Neural crest cell (in vitro differentiated cells): ENCODE measurements around the gene DUSP16. TPM values are rescaled to one million over a fixed set of nuclear protein-coding genes. Genes with fewer than 3 reads are reported as not detected.

Experiments used
- DNase-seq: peaks from one replicate; pipeline ENCODE4 v3.0.0; 2021; ENCODE audit warnings: low read depth, mixed read lengths, low spot score
- H3K27ac Mint-ChIP-seq: one replicate; pipeline ENCODE4 v1.8.0; 2021; ENCODE audit warnings: mild to moderate bottlenecking, mixed read lengths; ENCODE audit not compliant: unreplicated experiment
- H3K27me3 Mint-ChIP-seq: 2 replicates; pipeline ENCODE4 v1.8.0; 2021; ENCODE audit warnings: low read depth, mild to moderate bottlenecking, mixed read lengths
- H3K36me3 Mint-ChIP-seq: 2 replicates; pipeline ENCODE4 v1.8.0; 2021; ENCODE audit warnings: low read depth, mild to moderate bottlenecking, mixed read lengths
- H3K4me1 Mint-ChIP-seq: 2 replicates; pipeline ENCODE4 v1.8.0; 2021; ENCODE audit warnings: mixed read lengths
- H3K4me3 Mint-ChIP-seq: one replicate; pipeline ENCODE4 v1.8.0; 2021; ENCODE audit warnings: mild to moderate bottlenecking, mixed read lengths
- H3K9me3 Mint-ChIP-seq: 2 replicates; pipeline ENCODE4 v1.8.0; 2021; ENCODE audit warnings: mixed read lengths
- CTCF ChIP-seq: fragments of 200-600 bp; sonication (generic); conservative IDR thresholded peaks from 2 replicates; pipeline ENCODE4 v1.5.0; 2021; ENCODE audit warnings: antibody characterized with exemption, mild to moderate bottlenecking
- total RNA-seq: library from RNA; stranded (reverse); gene quantifications from 2 replicates; pipeline ENCODE4 v1.2.1, GENCODE V29; 2021

Gene DUSP16
- total RNA-seq, 1 donor from 2014 or later = 30.8 TPM

- no peak for DNase-seq
- no peak for TF ChIP-seq CTCF
- Mint-ChIP-seq H3K27me3 (no peaks in the 10 kb centered on the region), H3K9me3 (no peaks in the 10 kb centered on the region), H3K27ac (no peak overlapping the region), H3K36me3 (no peaks in the 10 kb centered on the region), H3K4me1 (no peaks in the 10 kb centered on the region), H3K4me3 (no peak overlapping the region)
Observed at GRCh38 chr12:12460935-12461922, 101.4 kb downstream of the DUSP16 start.

DNA sequence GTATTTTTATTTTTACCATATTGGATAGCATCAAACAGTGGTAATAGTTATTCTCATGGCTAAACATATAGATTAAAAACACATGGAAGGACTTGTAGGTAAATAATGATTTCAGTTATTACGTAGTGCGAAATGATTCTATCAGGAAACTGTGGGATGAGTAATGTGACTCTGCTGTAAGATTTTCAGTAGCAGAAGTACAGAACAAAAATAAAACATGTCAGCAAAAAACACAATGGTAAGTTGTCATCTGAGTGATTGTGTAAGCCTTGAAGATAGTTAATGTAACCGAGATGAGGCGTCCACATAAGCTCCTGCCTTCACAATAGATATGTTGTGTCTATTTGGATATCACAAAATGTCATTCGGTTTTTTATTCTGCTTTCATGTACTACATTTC, 106.0 kb downstream of the DUSP16 start:
- no peak for DNase-seq
- Mint-ChIP-seq H3K4me3 (no peak overlapping the region), H3K27ac (no peak overlapping the region), H3K27me3 (no peaks in the 10 kb centered on the region), H3K36me3 (no peaks in the 10 kb centered on the region), H3K9me3 (no peaks in the 10 kb centered on the region), H3K4me1 (no peaks in the 10 kb centered on the region)
- no peak for TF ChIP-seq CTCF

DNA sequence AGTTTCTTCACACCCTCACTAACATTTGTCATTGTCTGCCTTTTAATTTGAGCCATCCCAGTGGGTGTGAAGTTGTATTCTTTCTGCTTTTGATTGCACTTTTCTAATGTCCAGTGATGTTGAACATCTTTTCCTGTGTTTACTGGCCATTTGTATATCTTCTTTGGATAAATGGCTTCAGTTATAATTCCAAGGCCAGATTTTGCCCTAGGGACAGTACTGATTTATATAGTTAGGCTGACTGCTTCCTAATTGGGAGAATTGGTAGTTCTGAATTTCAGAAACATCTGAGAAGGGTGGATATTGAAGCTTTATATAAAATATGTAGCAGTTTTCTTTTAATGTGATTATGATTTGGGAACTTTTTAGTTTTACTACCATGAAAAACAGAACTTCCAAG, 108.3 kb downstream of the DUSP16 start:
- no peaks in the 10 kb centered on the region for H3K4me1 Mint-ChIP-seq
- TF ChIP-seq CTCF = no peak
- no peak overlapping the region for H3K4me3 Mint-ChIP-seq
- no peaks in the 10 kb centered on the region for H3K9me3 Mint-ChIP-seq
- no peaks in the 10 kb centered on the region for H3K27me3 Mint-ChIP-seq
- no peak overlapping the region for H3K27ac Mint-ChIP-seq
- no peak for DNase-seq
- H3K36me3 Mint-ChIP-seq = no peaks in the 10 kb centered on the region

GRCh38 chr12:12453635-12454034, 109.0 kb downstream of the DUSP16 start:
- no peaks in the 10 kb centered on the region for H3K4me1 Mint-ChIP-seq
- H3K36me3 Mint-ChIP-seq = no peaks in the 10 kb centered on the region
- no peak for DNase-seq
- H3K27me3 Mint-ChIP-seq = no peaks in the 10 kb centered on the region
- H3K27ac Mint-ChIP-seq = no peak overlapping the region
- H3K9me3 Mint-ChIP-seq = no peaks in the 10 kb centered on the region
- H3K4me3 Mint-ChIP-seq = no peak overlapping the region
- no peak for TF ChIP-seq CTCF

GRCh38 chr12:12452326-12452902, 110.2 kb downstream of the DUSP16 start:
- no peaks in the 10 kb centered on the region for H3K36me3 Mint-ChIP-seq
- TF ChIP-seq CTCF = no peak
- H3K27me3 Mint-ChIP-seq = no peaks in the 10 kb centered on the region
- DNase-seq = no peak
- no peaks in the 10 kb centered on the region for H3K4me1 Mint-ChIP-seq
- no peak overlapping the region for H3K27ac Mint-ChIP-seq
- no peaks in the 10 kb centered on the region for H3K9me3 Mint-ChIP-seq
- H3K4me3 Mint-ChIP-seq = no peak overlapping the region
